GM23248 (cell line): ENCODE results near the gene APC2.

Experiments
- EZH2 ChIP-seq: fragments of 200-600 bp; sonication (generic); IDR thresholded peaks from 2 replicates; pipeline ENCODE4 v1.6.1; 2018; ENCODE audit warnings: antibody characterized with exemption, mild to moderate bottlenecking; ENCODE audit not compliant: insufficient read depth, poor library complexity, severe bottlenecking
- EZH2phosphoT487 ChIP-seq: fragments of 200-600 bp; sonication (generic); IDR thresholded peaks from 2 replicates; pipeline ENCODE4 v1.6.1; 2018; ENCODE audit warnings: antibody characterized with exemption, moderate library complexity, mild to moderate bottlenecking, low read depth; ENCODE audit not compliant: insufficient read depth

DNA sequence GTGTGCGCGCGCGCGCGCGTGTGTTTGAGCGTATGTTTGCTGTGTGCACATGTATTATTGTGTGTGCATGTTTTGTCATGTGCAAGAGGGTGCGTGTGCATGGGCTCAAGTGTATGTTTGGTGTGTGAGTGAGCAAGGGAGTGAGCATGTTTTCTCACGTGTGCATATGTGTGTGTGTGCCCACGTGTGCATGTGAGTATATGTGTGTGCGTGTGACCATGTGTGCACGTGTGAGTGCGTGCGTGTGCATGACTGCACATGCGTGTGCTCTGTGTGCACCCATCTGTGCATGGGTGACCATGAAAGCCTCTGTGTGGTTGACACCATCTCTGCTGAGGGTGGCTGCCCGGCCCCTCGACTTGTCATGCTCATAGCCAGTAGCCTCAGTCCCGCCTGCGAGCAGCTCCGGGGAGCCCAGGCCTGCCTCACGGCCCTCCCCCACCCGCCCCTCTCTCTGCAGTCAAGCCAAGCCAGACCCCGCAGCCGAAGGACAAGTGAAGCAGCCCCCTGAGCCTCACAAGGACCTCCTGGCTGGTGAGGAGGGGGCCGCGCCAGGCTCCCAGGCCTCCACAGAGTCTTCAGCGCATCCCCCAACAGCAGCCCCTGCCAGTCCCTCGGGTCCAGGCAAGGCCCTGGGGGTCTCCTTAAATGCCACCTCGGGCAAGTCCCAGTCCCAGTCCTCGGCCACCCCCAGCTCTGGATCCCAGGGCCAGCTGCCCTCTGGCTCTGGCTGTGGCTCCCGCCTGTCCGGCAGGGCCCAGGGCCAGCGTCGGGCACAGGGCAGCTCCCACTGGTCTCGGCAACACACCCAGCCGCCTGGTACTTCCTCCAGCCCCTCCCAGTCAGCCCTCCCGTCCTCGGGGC lies 47.0 kb downstream of the APC2 start:
- TF ChIP-seq EZH2 (no peak), EZH2phosphoT487 (no peak)
